HFFc6 (cell line): ENCODE measurements around the gene SAMD11. TPM values are rescaled to one million over a fixed set of nuclear protein-coding genes. Genes with fewer than 3 reads are reported as not detected.

Source experiments
- DNase-seq: peaks from one replicate; pipeline ENCODE4 v3.0.0-alpha.2; 2018
- H3K27ac Mint-ChIP-seq: 2 replicates; pipeline ENCODE4 v1.8.0; 2020; ENCODE audit warnings: mild to moderate bottlenecking, mixed read lengths
- H3K27me3 Mint-ChIP-seq: 2 replicates; pipeline ENCODE4 v1.8.0; 2021; ENCODE audit warnings: mild to moderate bottlenecking, moderate library complexity, mixed read lengths; ENCODE audit not compliant: insufficient read depth
- H3K36me3 Mint-ChIP-seq: 2 replicates; pipeline ENCODE4 v1.8.0; 2021; ENCODE audit warnings: low read depth, mixed read lengths
- H3K4me1 Mint-ChIP-seq: 2 replicates; pipeline ENCODE4 v1.8.0; 2020; ENCODE audit warnings: low read depth, mixed read lengths
- H3K4me3 Mint-ChIP-seq: 2 replicates; pipeline ENCODE4 v1.8.0; 2020; ENCODE audit warnings: mild to moderate bottlenecking, moderate library complexity, mixed read lengths
- H3K9me3 Mint-ChIP-seq: 2 replicates; pipeline ENCODE4 v1.8.0; 2020; ENCODE audit warnings: mild to moderate bottlenecking, mixed read lengths
- CTCF ChIP-seq: fragments of 200-600 bp; sonication (generic); IDR thresholded peaks from 2 replicates; pipeline ENCODE4 v1.5.0; 2021; ENCODE audit warnings: antibody characterized with exemption, mild to moderate bottlenecking
- total RNA-seq, 6 experiments: library from RNA; stranded (reverse); fragmentation: NEBNext Ultra II Directional; extraction: Animal tissue kit (Norgen Biotek cat#: 25700); gene quantifications; 2 replicates in 1 of 6; 3 replicates in 5 of 6; pipeline ENCODE4 v1.2.3, GENCODE V29; 2021

The SAMD11 gene
- total RNA-seq, 6 experiments from 2014 or later, result 20.6 to 29.3 (median 27.5) TPM

GRCh38 chr1:971751-972506 is 48.2 kb downstream of the SAMD11 start:
- no peak overlapping the region for H3K27ac Mint-ChIP-seq
- H3K4me3 Mint-ChIP-seq, result no peak overlapping the region
- no peaks in the 10 kb centered on the region for H3K4me1 Mint-ChIP-seq

GRCh38 chr1:972726-973458 is 49.2 kb downstream of the SAMD11 start:
- no peaks in the 10 kb centered on the region for H3K36me3 Mint-ChIP-seq
- DNase-seq, result no peak
- no peaks in the 10 kb centered on the region for H3K27me3 Mint-ChIP-seq
- no peaks in the 10 kb centered on the region for H3K4me1 Mint-ChIP-seq
- H3K4me3 Mint-ChIP-seq, result no peak overlapping the region
- TF ChIP-seq CTCF, result no peak
- no peak overlapping the region for H3K27ac Mint-ChIP-seq
- H3K9me3 Mint-ChIP-seq, result no peaks in the 10 kb centered on the region

More at GRCh38 chr1:971751-972506, 48.2 kb downstream of the SAMD11 start:
- H3K27me3 Mint-ChIP-seq, result no peaks in the 10 kb centered on the region
- H3K9me3 Mint-ChIP-seq, result no peaks in the 10 kb centered on the region
- no peak for DNase-seq
- no peak for TF ChIP-seq CTCF
- no peaks in the 10 kb centered on the region for H3K36me3 Mint-ChIP-seq

- no peak overlapping the region for H3K27ac Mint-ChIP-seq
- no peaks in the 10 kb centered on the region for H3K36me3 Mint-ChIP-seq
- no peak overlapping the region for H3K4me3 Mint-ChIP-seq
- 0 out of 2 replicates have a peak, but pooled peaks cover 3% of the 10 kb centered on the region for H3K9me3 Mint-ChIP-seq
- DNase-seq, result no peak
- H3K4me1 Mint-ChIP-seq, result no peaks in the 10 kb centered on the region
- TF ChIP-seq CTCF, result no peak
- H3K27me3 Mint-ChIP-seq, result no peaks in the 10 kb centered on the region
These were observed 50.0 kb downstream of the SAMD11 start for GRCh38 chr1:973459-974292.

GRCh38 chr1:974293-974640 is 50.5 kb downstream of the SAMD11 start:
- DNase-seq, result no peak
- Mint-ChIP-seq H3K4me3 (no peak overlapping the region), H3K27ac (no peak overlapping the region), H3K36me3 (no peaks in the 10 kb centered on the region), H3K9me3 (0 out of 2 replicates have a peak, but pooled peaks cover 3% of the 10 kb centered on the region), H3K4me1 (no peaks in the 10 kb centered on the region), H3K27me3 (no peaks in the 10 kb centered on the region)
- TF ChIP-seq CTCF, result no peak

- Mint-ChIP-seq H3K9me3 (0 out of 2 replicates have a peak, but pooled peaks cover 3% of the 10 kb centered on the region), H3K36me3 (no peaks in the 10 kb centered on the region), H3K4me1 (no peaks in the 10 kb centered on the region), H3K27ac (no peak overlapping the region), H3K27me3 (peaks cover 2% of the 10 kb centered on the region; the same call in 1 of the 2 replicates), H3K4me3 (no peak overlapping the region)
- no peak for DNase-seq
- no peak for TF ChIP-seq CTCF
These were observed 51.1 kb downstream of the SAMD11 start for GRCh38 chr1:974687-975328.
